Endothelial cell of umbilical vein (primary cell): ENCODE results near the gene SOAT1. TPM values are rescaled to one million over a fixed set of nuclear protein-coding genes. Genes with fewer than 3 reads are reported as not detected.

ENCODE experiments used
- BruUV-seq: library from RNA; stranded (reverse); fragments of 400-500 nt; replicated peaks from 2 replicates; lab custom pipeline; 2021; lab: Mats Ljungman, UMichigan
- CTCF ChIA-PET: fragments of 300-600, 350-600 bp; sonication (Branson Sonifier 250); formaldehyde crosslinking; loops from one replicate; lab custom pipeline; 2021; ENCODE audit warnings: antibody characterized with exemption, inconsistent platforms; lab: Charles Lee
- POLR2A ChIA-PET: fragments of 300-600, 350-600 bp; sonication (Branson Sonifier 250); formaldehyde crosslinking; loops from one replicate; lab custom pipeline; 2021; ENCODE audit warnings: antibody characterized with exemption, inconsistent platforms; lab: Charles Lee
- DNase-seq: peaks from one replicate; pipeline ENCODE4 v3.0.0-alpha.2; 2011; ENCODE audit warnings: low read depth, low spot score
- FAIRE-seq: peaks from 2 replicates; lab custom pipeline; 2011; peaks lifted over from hg19 to GRCh38; lab: Jason Lieb, UNC
- H2AFZ ChIP-seq: 2 replicates; pipeline ENCODE4 v1.6.0; 2012; ENCODE audit warnings: low read depth, low read length, control low read depth, inconsistent platforms
- H3K27ac ChIP-seq: 2 replicates; pipeline ENCODE4 v1.5.1; 2011; ENCODE audit warnings: low read depth, mild to moderate bottlenecking, control low read depth, low read length, moderate library complexity; ENCODE audit not compliant: insufficient read depth
- H3K27me3 ChIP-seq, 2 experiments: 2 replicates each; pipeline versions ENCODE4 v1.6.0 to v1.6.1; 2011; ENCODE audit warnings: low read length in 2 of 2, mixed read lengths in 1 of 2; ENCODE audit not compliant: control insufficient read depth in 2 of 2, insufficient read depth in 2 of 2
- H3K36me3 ChIP-seq, 2 experiments: 2 replicates in 1 of 2; 3 replicates in 1 of 2; pipeline ENCODE4 v1.5.1; 2011; ENCODE audit warnings: low read length in 2 of 2, mild to moderate bottlenecking in 1 of 2, moderate library complexity in 1 of 2; ENCODE audit not compliant: control insufficient read depth in 2 of 2, insufficient read depth in 2 of 2; ENCODE audit errors: extremely low read depth in 1 of 2
- H3K4me1 ChIP-seq: 3 replicates; pipeline ENCODE4 v1.5.1; 2011; ENCODE audit warnings: mild to moderate bottlenecking, low read length; ENCODE audit not compliant: control insufficient read depth, insufficient read depth; ENCODE audit errors: extremely low read depth
- H3K4me2 ChIP-seq: 2 replicates; pipeline ENCODE4 v1.6.1; 2011; ENCODE audit warnings: low read length, control low read depth, mixed read lengths; ENCODE audit not compliant: insufficient read depth
- H3K4me3 ChIP-seq, 3 experiments: fragments of 200-600 bp in 1 of 3; sonication (generic), shearing (Covaris generic) in 1 of 3; replicated peaks in 1 of 3; 2 replicates each; pipeline ENCODE4 v1.5.1; 2011 to 2016; ENCODE audit warnings: control low read depth in 3 of 3, low read length in 3 of 3, mild to moderate bottlenecking in 2 of 3, inconsistent platforms in 1 of 3, low read depth in 1 of 3, moderate library complexity in 1 of 3; ENCODE audit not compliant: insufficient read depth in 1 of 3
- H3K79me2 ChIP-seq: 2 replicates; pipeline ENCODE4 v1.6.0; 2012; ENCODE audit warnings: low read length, inconsistent platforms; ENCODE audit not compliant: control insufficient read depth, insufficient read depth
- H3K9ac ChIP-seq: replicated peaks from 2 replicates; pipeline ENCODE3; 2011; ENCODE audit warnings: low read length, control low read depth; ENCODE audit not compliant: insufficient read depth; ENCODE audit errors: extremely low read depth
- H3K9me1 ChIP-seq: replicated peaks from 3 replicates; pipeline ENCODE4 v1.6.0; 2011; ENCODE audit warnings: mild to moderate bottlenecking, low read length; ENCODE audit not compliant: control insufficient read depth, insufficient read depth; ENCODE audit errors: extremely low read depth
- H3K9me3 ChIP-seq: replicated peaks from 2 replicates; pipeline ENCODE4 v1.5.1; 2012; ENCODE audit warnings: low read length, inconsistent platforms; ENCODE audit not compliant: control insufficient read depth, insufficient read depth
- H4K20me1 ChIP-seq: replicated peaks from 2 replicates; pipeline ENCODE3; 2011; ENCODE audit warnings: mild to moderate bottlenecking, low read length; ENCODE audit not compliant: control insufficient read depth, insufficient read depth; ENCODE audit errors: extremely low read depth
- CTCF ChIP-seq, 2 donors: IDR thresholded peaks; 1 replicate in 1 of 2; 2 replicates in 1 of 2; pipeline ENCODE4 v1.5.1; 2011; ENCODE audit warnings: low read length in 2 of 2, mild to moderate bottlenecking in 2 of 2, moderate library complexity in 2 of 2, control low read depth in 1 of 2, inconsistent platforms in 1 of 2, low read depth in 1 of 2; ENCODE audit not compliant: insufficient read depth in 1 of 2; ENCODE audit errors: extremely low read depth in 1 of 2
- EZH2 ChIP-seq: IDR thresholded peaks from 2 replicates; pipeline ENCODE4 v1.6.1; 2012; ENCODE audit warnings: borderline replicate concordance, low read depth, mild to moderate bottlenecking, moderate library complexity, low read length, inconsistent platforms; ENCODE audit not compliant: severe bottlenecking
- FOS ChIP-seq: IDR thresholded peaks from 2 replicates; pipeline ENCODE4 v1.6.1; 2011; ENCODE audit warnings: mild to moderate bottlenecking, low read length, moderate library complexity, borderline replicate concordance; ENCODE audit not compliant: insufficient read depth
- GATA2 ChIP-seq: IDR thresholded peaks from 2 replicates; pipeline ENCODE4 v1.7.0; 2011; ENCODE audit warnings: low read depth, mild to moderate bottlenecking, moderate library complexity, mixed read lengths, low read length; ENCODE audit not compliant: insufficient read length, insufficient read depth
- JUN ChIP-seq: IDR thresholded peaks from 2 replicates; pipeline ENCODE4 v1.6.1; 2011; ENCODE audit warnings: borderline replicate concordance, low read depth; ENCODE audit not compliant: insufficient read length, insufficient read depth
- MAX ChIP-seq: IDR thresholded peaks from 2 replicates; pipeline ENCODE4 v1.6.1; 2011; ENCODE audit not compliant: insufficient read depth, insufficient read length
- MYC ChIP-seq: IDR thresholded peaks from one replicate; pipeline ENCODE4 v1.6.1; 2011; ENCODE audit warnings: mild to moderate bottlenecking, low read depth, low read length
- POLR2A ChIP-seq: IDR thresholded peaks from 2 replicates; pipeline ENCODE4 v1.6.1; 2012; ENCODE audit warnings: low read depth, mild to moderate bottlenecking, control low read depth, low read length
- POLR2AphosphoS5 ChIP-seq: IDR thresholded peaks from 2 replicates; pipeline ENCODE4 v1.6.1; 2012; ENCODE audit warnings: low read depth, mild to moderate bottlenecking, control low read depth, low read length, moderate library complexity; ENCODE audit not compliant: insufficient read depth
- dilution Hi-C: fragments of 300-500 bp; cut with MboI; formaldehyde crosslinking; loops from one replicate; pipeline ENCODE4 v1.15.0; 2019; ENCODE audit warnings: low sequenced_read_pairs; ENCODE audit not compliant: extremely low pct_ligation_motif_present
- intact Hi-C: fragments of 100-400 bp; cut with micrococcal nuclease; formaldehyde crosslinking; loops from one replicate; pipeline ENCODE4 v1.10.0; 2022
- polyA plus RNA-seq, 4 experiments: library from polyadenylated mRNA; depleted of rRNA in 3 of 4; stranded (reverse) in 3 of 4; unstranded in 1 of 4; fragments of >200 nt; gene quantifications; 2 replicates each; pipeline versions ENCODE4 v1.2.1 to v1.2.3, GENCODE V29; 2011 to 2012; ENCODE audit warnings: missing spikeins in 1 of 4
- total RNA-seq: library from RNA; stranded (reverse); gene quantifications from 2 replicates; pipeline ENCODE4 v1.2.3, GENCODE V29; 2021

The SOAT1 gene
- total and polyA plus RNA-seq, 2 donors (not counting 3 experiments of a cell fraction or from before 2014, with no cell fraction given): 14.0 to 38.2 TPM

GRCh38 chr1:179326746-179327145 is 33.1 kb downstream of the SOAT1 start:
- TF ChIP-seq POLR2AphosphoS5 (no peak), MAX (no peak), CTCF (IDR thresholded peaks at IDR 0.05; ENCODE audit: extremely low read depth in 1 of 2, insufficient read depth in 1 of 2, low read depth in 1 of 2, low read length in 2 of 2) (no peak), MYC (no peak), EZH2 (no peak), POLR2A (no peak), FOS (no peak), GATA2 (no peak), JUN (no peak)
- Histone ChIP-seq H3K27ac (no peak overlapping the region), H3K4me2 (no peak overlapping the region), H4K20me1 (no peaks in the 10 kb centered on the region), H3K4me3 (no peak overlapping the region), H3K9me3 (no peaks in the 10 kb centered on the region), H3K9me1 (no peaks in the 10 kb centered on the region), H3K79me2 (no peaks in the 10 kb centered on the region), H3K4me1 (no peaks in the 10 kb centered on the region), H2AFZ (no peak overlapping the region), H3K27me3 (no peaks in the 10 kb centered on the region), H3K9ac (no peak overlapping the region), H3K36me3 (no peaks in the 10 kb centered on the region)
- intact Hi-C loops: no loop called here
- ChIA-PET CTCF (interaction anchor here (0.6 kb wide), 1 partner anchor 77 kb away, joined by 3 read pairs; no protein-coding TSS in a partner anchor), POLR2A (no interaction called here)
- dilution Hi-C loops: no loop called here
- no peak for DNase-seq
- no peak for FAIRE-seq
- no TSS peak for BruUV-seq
